HuH-7.5 (cell line): ENCODE results near the gene MORN5.
"Not testable (repeated sequence)": the region's sequence is repeated elsewhere in the genome, so short reads cannot be mapped to it uniquely, and the experiment has no call there.

Source experiments
- DNase-seq: peaks from one replicate; pipeline ENCODE4 v3.0.0; 2011; ENCODE audit warnings: low spot score

The MORN5 gene

DNA sequence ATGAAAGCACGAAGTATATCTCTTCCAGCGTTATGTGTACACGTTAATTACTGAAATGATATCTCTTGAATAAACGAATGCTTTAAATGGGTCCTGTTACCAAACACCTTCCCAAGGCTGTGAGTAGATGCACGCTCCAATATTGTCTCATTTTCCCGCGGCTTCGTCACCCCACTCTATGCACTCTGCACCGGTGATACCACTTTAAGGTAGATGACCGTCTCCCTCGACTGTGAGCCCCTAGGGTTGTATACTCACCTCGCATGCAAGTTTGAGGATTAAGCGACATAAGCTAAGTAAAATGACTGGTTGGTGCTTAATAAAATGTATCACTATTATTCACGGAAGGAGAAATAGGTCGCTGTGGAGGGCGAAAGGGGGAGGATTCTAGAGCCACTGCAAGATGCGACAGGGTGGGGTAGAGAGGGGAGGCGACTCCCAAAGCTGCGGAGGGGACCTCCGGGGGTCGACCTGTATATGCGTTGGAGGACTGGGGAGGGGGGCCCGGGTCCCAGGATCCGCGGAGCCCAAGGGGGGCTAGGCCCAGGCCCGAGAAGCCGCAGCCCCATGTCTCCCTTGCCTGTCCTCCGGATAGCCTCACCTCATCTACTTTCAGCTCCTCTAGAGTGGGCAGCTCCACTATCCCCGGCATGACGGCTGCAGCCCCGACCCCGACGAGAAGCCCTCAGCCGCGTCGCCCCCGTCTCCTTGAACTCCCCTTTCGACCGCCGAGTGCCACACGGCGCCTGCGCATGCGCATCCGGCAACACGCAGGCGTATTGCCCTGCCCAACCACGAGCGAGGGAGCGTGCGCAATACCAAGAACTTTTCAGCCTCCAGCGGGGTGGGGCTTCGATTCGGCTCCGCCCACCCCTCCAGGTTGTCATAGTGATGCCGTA, at the start of gene MORN5, which contains the start of gene NDUFA8:
Gene MORN5, plus strand, starts transcription at position 883 of the 899 bp plus-strand sequence. CDS start 65 bp downstream, outside the sequence.
Gene NDUFA8, minus strand, starts transcription at position 754 of the 899 bp plus-strand sequence. Its CDS starts 102 bp downstream, at position 652.
- DNase-seq = peak; percentile 93

DNA sequence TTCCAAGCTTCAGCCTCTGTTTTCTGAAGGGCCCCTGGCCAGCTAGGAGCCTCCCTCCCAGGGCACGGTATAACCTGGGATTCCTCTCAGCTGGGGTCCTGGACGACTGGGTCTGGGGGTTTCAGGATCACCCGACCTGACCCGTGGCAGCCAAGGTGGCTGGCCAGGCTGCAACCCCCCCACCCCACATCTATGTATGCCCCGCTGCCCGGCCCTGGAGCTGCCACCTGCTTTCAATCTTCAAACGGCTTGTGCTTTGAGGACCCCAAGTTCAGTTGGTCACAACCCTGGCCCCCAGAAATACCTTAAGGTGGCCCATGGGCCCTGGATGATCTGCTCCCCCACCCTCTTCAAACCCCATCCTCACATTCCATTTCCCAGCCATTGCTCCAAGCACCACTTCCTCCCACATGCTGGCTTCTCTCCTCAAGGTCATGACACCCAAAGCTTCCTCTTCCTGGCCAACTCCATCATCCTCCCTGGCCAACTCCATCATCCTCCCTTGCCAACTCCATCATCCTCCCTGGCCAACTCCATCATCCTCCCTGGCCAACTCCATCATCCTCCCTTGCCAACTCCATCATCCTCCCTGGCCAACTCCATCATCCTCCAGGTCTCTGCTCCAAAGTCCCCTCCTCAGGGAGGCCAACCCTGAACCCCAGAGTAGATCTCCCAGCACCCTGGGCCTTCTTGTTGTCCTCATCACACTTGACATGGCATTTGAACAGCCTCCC, 49.4 kb upstream of the MORN5 start:
- DNase-seq = no peak

DNA sequence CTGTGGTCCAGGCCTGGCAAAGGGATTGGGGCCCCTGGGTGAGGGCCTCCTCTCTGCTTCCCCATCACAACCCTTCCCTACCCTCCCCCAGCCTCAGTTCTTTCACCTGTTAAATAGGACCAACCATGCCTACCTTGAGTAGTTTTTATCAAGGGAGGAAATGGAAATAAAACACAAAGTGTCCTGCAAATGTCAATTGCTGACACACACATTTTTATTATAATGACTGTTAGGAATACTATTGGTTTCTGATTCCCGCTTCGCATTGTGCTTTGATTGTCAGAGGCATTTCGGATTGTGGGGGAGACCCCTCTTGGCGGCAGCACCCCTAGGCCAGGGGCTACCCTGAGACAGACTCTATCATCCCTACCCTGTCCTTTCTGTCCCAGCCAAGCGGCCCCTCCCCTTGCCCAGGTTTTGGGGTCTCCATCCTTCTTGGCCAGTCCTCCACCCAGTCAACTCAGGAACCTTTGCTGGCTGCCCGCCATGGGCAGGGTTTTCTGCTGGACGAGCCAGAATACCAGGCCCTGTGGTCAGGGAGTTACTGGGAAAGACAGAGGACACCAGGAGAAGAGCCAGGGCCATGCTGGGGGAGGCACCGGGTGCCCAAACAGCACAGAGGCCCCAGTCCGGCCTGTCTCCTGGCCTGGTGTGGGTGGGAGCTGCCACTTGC, 48.2 kb upstream of the MORN5 start:
- DNase-seq = no peak

- no peak for DNase-seq
These were observed 47.5 kb upstream of the MORN5 start for GRCh38 chr9:122112238-122112637.

DNA sequence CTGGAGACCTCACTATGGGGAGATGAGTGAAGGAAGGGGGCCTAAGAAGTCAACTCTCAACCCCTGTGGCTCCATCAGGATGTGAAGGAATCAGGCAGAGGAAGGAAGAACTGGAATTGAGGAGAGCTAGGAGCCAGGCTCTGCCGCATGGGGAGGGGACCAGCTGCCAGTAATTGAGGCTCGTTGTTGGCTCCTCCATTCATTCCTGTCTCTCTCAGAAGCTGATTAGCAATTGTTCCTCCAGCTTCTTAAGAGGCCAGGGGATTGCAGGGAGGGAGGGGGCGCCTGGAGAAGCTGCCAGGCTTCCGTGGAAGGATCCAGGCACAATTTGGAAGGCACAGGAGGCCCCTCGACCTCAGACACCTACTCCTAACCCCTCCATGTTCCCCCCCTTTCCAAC, 46.1 kb upstream of the MORN5 start:
- DNase-seq = no peak

DNA sequence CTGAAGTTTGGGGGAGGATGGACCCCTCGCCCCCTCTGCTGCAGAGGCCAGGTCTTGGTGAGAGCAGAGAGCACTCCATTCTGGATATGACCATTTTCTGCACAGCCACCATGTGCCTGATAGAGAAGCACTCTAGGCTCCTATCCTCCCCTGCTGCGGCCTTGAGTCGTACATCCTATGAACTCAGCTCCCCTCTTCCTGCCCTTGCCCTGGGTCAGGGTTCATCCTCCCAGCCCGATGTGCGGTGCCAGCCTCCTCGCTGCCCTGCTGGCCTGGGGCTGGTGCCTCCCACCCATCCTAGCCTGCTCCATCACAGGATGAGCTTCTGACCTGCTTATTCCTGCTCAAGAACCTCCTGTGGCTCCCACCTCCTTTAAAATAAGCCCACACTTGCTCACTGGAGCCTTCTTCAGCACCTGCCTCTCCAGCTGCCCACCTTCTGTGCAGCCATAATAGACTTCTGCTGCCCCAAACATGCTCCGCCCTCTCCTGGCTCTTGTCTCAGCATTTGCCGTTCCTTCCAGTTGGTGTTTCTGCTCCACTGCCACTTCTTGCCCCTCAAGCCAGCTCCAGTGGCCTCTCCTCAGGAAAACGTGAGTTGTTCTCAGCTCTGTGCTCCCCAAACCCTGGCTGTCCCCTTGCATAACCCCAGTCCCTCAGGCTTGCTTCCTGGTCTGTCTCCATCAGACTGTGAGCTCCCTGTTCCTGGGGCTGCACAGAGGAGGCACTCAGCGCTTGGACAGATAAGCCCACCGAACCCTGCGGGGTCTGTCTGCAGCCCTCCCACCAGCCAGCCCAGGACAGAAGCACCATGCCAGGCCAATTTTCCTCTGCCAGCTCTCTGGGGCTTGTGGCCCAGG, 44.3 kb upstream of the MORN5 start:
- DNase-seq = no peak

DNA sequence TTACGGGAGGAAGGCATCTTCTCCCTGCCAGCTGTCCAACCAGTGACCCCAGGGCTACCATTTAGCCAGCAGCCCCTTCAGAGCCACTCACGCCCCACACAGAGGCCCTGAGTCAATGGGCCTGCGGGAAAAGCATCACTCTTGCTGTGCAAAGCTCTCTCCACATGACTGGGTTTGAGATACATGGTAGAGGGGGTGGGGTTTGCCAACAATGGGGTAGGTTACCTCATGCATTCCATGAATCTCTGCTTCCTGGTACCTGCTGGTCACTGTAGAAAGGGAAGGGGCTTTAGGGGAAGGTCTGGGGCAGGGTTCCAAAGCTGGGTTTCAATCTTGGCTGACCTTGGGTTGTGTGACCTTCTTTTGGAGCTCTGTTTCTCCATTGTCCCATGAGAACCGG, 43.7 kb upstream of the MORN5 start:
- no peak for DNase-seq

GRCh38 chr9:122116448-122117173, 43.1 kb upstream of the MORN5 start:
- no peak for DNase-seq

DNA sequence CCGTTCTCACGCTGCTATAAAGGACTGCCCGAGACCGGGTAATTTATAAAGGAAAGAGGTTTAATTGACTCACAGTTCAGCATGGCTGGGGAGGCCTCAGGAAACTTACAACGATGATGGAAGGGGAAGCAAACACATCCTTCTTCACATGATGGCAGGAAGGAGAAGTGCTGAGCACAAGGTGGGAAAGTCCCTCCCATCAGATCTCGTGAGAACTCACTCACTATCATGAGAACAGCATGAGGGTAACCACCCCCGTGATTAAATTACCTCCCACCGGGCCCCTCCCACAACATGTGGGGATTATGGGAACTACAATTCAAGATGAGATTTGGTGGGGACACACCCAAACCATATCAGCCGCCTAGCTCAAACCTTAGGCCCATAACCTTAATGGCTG, 42.5 kb upstream of the MORN5 start:
- not testable (repeated sequence) for DNase-seq

DNA sequence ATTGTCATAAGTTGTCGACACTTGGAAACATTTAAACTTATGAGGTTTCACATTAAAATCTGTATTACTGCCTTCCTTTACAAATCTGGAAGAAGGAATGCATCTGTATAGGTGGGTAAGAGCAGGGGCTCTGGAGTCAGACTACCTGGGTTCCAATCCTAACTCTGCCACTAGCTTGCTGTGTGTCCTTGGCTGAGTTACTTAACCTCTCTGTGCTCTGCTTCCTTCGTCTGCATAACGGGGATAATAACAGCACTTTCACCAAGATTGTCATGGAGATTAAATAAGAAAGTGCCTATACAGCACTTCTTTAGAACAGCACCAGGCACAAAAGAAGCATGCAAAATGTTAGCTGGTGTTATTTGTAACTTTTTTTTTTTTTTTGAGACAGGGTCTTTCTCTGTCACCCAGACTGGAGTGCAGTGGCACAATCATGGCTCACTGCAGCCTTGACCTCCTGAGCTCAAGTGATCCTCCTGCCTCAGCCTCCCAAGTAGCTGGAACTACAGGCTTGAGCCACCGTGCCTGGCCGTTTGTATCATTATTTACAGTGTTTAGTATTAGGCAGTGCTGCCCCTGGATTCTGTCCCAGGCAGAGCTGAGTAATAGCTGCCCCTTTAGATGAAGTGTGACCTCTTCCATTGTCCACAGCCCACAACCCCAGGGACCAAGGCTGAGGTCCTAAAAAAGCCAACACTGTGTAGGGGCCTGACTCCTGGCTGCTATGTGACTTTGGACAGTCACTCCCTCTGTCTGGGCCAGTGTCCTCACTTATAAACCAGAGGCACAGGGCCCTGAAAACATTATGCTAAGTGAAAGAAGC, 41.2 kb upstream of the MORN5 start:
- no peak for DNase-seq

- no peak for DNase-seq
These were observed 40.6 kb upstream of the MORN5 start for GRCh38 chr9:122119166-122119521.

DNA sequence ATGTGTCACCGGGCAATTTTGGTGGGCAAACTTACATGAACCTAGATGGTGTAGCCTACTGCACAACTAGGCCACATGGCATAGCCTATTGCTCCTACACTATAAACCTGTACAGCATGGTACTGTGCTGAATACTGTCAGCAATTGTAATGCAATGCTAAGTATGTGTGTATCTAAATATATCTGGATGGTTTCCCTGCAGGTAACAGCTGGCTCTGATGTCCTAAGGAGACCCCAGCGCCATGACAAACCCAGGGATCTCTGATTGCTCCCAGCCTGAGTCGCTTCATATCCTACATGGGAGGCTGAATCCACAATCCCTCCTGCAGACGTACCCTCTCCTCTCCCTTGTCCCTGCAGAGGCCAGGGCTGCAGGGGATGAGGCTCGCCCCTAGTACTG, 40.0 kb upstream of the MORN5 start:
- DNase-seq = no peak

- no peak for DNase-seq
These were observed 39.2 kb upstream of the MORN5 start for GRCh38 chr9:122120316-122121071.

DNA sequence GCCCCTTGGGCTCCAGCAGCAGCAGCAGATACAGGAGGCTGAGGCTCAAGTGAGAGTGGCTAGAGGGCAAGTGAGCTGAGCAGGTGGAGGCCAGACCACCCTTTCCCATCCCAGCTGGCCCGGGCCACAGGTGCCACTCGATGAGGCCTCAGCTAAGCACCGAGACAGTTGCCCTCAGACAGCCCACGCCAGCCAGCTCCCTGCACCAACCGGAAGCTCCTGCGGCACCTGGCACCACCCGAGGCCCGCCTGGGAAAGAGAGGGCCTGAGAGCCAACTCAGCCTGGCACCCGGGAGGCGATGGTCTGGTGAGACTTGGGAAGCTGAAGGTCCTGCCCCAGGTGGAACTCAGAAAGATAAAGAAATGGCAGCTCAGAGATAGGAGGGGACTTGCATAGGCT, 38.3 kb upstream of the MORN5 start:
- DNase-seq = no peak

GRCh38 chr9:122121931-122122330, 37.8 kb upstream of the MORN5 start:
- no peak for DNase-seq

DNA sequence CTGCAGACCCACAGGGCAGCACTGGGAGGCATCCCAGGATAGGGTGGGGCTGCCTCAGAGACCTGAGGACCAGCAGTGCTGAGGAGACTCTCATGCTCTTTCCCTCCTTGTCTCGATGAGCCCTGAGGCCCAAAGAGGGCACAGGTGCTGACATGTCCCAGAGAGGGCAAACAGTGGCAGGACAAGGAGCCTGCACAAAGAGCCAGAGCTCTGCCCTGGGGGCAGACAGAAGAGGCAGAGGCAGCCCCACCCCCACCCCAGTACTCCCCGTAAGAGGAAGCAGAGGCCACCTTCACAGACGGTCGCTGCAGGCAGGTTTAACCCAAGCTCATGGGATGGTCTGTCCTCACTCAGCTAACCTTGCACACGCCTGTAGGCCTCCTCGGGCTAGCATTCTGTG, 37.2 kb upstream of the MORN5 start:
- no peak for DNase-seq

- peak; percentile 85 for DNase-seq
These were observed 36.6 kb upstream of the MORN5 start for GRCh38 chr9:122122903-122123632.

DNA sequence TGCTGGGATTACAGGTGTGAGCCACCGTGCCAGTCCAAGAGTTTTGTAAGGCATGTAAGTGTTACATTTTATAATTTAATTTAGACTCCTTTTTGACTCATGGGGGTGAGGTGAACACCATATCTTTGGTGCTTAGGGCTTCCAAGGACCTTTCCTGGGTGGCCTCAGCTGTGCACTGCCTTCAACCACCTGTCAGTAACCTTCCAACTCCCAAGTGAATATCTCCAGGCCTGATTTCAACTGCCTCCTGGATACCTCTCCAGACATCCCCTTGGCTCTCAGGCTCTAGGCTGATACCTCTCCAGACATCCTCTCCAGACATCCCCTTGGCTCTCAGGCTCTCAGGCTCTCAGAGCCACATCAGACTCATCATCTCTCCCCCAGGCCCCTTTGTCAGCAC, 35.7 kb upstream of the MORN5 start:
- DNase-seq = no peak

- no peak for DNase-seq
These were observed 35.2 kb upstream of the MORN5 start for GRCh38 chr9:122124528-122124927.
